Astrocyte of the cerebellum (primary cell): ENCODE results near the gene ARHGEF6.

ENCODE experiments used
- DNase-seq: peaks from one replicate; pipeline ENCODE4 v3.0.0-alpha.2; 2011; ENCODE audit warnings: low read depth
- H3K4me3 ChIP-seq: 2 replicates; pipeline ENCODE4 v1.5.1; 2011; ENCODE audit warnings: mild to moderate bottlenecking, low read depth, low read length, moderate library complexity
- in situ Hi-C: cut with HindIII; loops from 2 replicates; pipeline ENCODE4 v1.10.0; 2017; ENCODE audit warnings: low sequenced_read_pairs
- TF ChIP-seq, protein P1 (sequence below): IDR thresholded peaks from 2 replicates; pipeline ENCODE4 v1.5.1; 2012; ENCODE audit warnings: low read length, low read depth, moderate library complexity, mild to moderate bottlenecking; ENCODE audit errors: missing control alignments

The ARHGEF6 gene

GRCh38 chrX:136626891-136627290 lies 153.8 kb downstream of the ARHGEF6 start:
- in situ Hi-C loops, result no loop called here
- DNase-seq, result no peak

DNA sequence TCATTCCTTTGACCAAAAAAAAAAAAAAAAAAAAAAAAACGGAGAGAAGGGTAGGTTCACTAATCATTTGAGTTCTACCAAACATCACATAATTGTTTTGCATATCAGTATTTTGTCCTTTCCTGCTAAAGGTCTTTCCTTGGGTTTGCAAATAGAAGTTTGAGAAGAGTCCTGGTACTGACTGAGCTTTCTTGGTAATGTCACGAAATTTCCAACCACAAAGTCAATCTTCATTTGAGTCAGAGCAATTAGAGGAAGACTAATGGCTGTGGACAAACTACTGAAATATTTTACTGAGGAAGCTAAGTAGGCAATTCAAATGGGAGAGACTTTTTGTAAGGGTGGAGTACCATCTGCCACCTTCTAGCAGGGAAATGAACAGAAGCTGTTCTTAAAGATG lies 154.5 kb downstream of the ARHGEF6 start:
- TF ChIP-seq, protein P1, sequence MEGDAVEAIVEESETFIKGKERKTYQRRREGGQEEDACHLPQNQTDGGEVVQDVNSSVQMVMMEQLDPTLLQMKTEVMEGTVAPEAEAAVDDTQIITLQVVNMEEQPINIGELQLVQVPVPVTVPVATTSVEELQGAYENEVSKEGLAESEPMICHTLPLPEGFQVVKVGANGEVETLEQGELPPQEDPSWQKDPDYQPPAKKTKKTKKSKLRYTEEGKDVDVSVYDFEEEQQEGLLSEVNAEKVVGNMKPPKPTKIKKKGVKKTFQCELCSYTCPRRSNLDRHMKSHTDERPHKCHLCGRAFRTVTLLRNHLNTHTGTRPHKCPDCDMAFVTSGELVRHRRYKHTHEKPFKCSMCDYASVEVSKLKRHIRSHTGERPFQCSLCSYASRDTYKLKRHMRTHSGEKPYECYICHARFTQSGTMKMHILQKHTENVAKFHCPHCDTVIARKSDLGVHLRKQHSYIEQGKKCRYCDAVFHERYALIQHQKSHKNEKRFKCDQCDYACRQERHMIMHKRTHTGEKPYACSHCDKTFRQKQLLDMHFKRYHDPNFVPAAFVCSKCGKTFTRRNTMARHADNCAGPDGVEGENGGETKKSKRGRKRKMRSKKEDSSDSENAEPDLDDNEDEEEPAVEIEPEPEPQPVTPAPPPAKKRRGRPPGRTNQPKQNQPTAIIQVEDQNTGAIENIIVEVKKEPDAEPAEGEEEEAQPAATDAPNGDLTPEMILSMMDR, result no peak
- no peak for DNase-seq
- no peak overlapping the region for H3K4me3 ChIP-seq
- in situ Hi-C loops, result no loop called here

More at GRCh38 chrX:136626891-136627290, 153.8 kb downstream of the ARHGEF6 start:
- no peak overlapping the region for H3K4me3 ChIP-seq
- TF ChIP-seq, protein P1, result no peak

- TF ChIP-seq, protein P1, result no peak
- DNase-seq, result no peak
- H3K4me3 ChIP-seq, result no peak overlapping the region
- in situ Hi-C loops, result no loop called here
These were observed 155.5 kb downstream of the ARHGEF6 start for GRCh38 chrX:136625246-136625645.

DNA sequence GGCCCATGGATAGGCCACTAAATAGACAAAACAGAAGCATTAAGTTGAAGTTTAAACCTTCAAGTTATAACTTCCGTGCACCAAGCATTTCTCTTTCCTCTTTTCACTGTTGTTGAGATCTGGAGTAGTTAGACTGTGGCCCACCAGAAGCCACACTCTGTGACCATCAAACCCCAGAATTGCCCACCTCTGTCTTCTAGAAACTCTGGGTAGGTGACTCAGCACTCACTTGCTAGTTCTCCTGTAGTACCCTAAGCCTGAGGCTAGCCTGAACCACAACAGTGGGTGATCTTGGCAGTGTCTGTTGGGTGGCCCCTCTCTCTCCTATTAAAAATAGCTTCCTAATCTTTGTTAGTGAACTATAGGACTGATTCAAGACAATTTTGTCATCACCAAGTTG lies 157.3 kb downstream of the ARHGEF6 start:
- no peak for DNase-seq
- in situ Hi-C loops, result no loop called here
- no peak overlapping the region for H3K4me3 ChIP-seq
- TF ChIP-seq, protein P1, result no peak

DNA sequence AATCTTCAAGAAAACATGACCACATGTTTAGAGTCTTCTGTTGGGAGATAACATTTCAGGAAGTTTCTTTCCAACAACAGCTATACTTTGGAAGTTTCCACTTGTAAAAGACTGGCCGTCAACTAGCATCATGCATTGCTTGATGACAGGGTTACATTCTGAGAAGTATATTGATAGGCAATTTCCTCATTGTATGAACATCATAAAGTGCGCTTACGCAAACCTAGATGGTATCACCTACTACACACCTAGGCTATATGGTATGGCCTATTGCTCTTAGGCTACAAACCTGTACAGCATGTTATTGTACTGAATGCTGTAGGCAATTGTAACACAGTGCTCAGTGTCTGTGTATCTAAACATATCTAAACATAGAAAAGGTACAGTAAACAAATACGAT lies 158.2 kb downstream of the ARHGEF6 start:
- in situ Hi-C loops, result no loop called here
- TF ChIP-seq, protein P1, result no peak
- DNase-seq, result no peak
- H3K4me3 ChIP-seq, result no peak overlapping the region

- TF ChIP-seq, protein P1, result no peak
These were observed 160.0 kb downstream of the ARHGEF6 start for GRCh38 chrX:136620780-136621179.

More at GRCh38 chrX:136620780-136621179, 160.0 kb downstream of the ARHGEF6 start:
- no peak overlapping the region for H3K4me3 ChIP-seq
- DNase-seq, result no peak
- in situ Hi-C loops, result no loop called here
